GM19025 (cell line): ENCODE measurements around the gene MPPED2.
"Not testable (repeated sequence)": the region's sequence is repeated elsewhere in the genome, so short reads cannot be mapped to it uniquely, and the experiment has no call there.

ENCODE experiments used
- ATAC-seq: cut with Tn5 transposase; IDR thresholded peaks from one replicate; pipeline ENCODE4 v1.9.1; 2021; ENCODE audit warnings: mild to moderate bottlenecking, low read depth, moderate library complexity; ENCODE audit not compliant: unreplicated experiment

The MPPED2 gene

DNA sequence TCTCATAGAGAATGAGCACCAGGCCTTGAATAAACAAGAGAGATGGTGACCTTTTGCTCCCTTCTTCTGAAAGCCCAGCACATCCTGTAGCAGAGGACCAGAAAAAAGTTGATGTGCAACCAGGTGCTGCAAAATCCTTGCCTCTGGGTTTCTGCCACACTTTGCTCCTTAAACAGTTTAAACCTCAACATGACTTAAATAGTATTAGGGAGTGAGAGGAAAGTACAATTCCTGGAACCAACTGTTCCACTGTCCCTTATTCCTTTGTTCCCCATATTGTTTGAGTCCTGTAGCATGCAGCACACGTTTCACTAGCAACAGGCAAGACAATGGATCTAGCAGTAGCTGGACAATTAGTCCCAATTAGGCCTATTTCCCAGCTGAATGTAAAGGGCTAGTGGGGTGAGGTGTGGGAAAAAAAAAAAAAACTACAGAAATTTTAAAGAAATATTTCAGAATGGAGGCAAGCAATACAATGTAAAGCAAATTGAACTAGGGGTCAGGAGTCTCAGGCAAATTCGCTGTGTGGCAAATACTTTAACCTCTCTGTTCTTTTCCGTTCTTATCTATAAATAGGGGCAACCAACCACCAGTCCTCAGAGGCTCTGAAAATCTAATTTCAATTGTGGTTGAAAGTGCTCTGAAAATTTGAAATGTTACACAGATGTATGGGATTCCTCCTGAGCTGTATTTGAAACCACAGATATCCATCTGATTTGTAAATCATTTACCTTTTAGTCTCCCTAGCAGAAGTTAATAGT, 6.6 kb downstream of the MPPED2 start:
- no peak for ATAC-seq

DNA sequence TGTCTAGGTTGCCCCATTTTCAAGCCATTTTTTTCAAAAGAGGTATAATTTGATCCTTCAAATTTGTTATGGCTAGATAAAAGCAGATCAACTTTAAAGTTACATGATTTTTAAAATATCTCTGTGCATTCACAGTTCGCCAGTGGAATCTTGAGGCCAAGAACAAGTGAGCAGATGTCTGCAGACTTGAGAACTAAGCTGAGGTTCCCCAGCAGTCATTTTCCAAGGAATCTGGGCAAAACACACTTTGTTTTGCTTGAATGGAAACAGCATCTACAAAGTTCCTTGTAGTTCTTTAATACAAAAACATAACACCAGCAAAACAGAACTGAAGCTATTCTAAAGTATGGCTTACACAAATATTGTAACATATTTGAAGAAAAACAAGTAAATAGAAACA, 7.7 kb downstream of the MPPED2 start:
- no peak for ATAC-seq

DNA sequence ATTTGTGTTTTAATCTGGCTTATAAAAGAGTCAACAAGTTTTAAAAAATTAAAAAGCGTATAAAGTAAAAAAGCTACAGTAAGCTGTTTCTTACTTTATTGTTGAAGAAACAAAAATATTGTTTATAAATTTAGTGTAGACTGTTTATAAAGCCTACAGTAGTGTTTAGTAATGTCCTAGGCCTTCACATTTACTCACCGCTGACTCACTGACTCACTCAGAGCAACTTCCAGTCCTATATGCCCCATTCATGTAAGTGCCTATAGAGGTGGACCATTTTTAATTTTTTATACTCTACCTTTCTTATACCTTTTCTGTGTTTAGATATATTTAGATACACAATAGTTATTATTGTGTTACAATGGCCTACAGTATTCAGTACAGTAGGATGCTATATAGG, 12.2 kb downstream of the MPPED2 start:
- ATAC-seq, result no peak

DNA sequence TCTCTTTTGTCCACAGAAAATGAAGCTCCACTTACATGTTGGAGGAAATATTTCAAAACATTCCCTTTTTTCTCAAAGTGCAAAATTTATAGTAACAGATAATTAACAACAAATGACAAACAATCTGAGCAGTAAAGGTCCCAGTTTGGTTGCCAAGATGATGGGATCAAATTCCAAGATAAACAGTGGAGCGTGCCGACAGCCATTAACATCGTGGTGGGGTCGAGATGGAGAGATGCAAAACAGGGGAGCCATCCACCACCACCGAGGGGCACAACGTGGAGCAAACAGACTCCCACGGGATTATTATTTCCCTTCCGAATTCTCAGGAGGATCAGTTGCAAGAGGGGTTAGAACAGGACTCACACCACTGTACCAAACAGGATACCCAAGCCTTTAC, 17.2 kb downstream of the MPPED2 start:
- ATAC-seq, result no peak

DNA sequence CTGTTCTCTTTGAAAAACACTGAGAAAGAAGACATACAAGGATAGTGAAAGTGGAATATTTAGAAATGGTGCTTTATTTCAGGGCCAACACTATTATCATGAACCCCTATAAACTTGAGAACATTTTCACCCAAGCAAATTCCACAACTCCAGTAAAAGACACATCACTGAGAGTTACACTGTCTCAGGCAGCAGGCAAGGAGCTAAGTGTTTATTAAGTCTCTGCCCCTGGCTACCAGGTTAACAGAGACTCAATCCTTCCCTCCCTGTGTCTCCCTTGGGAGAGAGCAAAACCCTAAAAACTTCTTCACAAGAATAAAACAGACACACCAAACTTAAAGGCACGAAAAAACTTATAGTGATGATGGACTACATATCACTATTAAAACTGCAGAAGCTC, 18.5 kb downstream of the MPPED2 start:
- ATAC-seq, result no peak

DNA sequence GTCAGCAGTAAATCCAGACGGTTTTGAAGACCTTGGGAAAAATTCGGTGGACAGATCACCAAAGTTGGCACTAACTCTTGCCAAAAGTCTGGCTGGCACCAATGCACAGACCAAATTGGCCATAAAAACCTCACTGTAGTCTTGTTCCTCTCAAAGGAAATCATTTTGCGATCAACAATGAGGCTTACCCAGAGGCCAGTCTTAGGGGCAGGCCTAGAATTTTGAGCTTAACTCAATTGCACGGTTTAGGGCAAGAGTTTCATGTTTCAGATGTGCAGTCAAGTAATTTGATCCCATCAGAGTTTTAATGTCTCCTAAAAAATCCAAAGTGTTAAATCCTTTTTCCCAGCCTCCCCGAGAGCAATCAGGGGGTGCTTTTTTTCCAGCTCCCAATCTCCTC, 19.0 kb downstream of the MPPED2 start:
- ATAC-seq, result no peak

DNA sequence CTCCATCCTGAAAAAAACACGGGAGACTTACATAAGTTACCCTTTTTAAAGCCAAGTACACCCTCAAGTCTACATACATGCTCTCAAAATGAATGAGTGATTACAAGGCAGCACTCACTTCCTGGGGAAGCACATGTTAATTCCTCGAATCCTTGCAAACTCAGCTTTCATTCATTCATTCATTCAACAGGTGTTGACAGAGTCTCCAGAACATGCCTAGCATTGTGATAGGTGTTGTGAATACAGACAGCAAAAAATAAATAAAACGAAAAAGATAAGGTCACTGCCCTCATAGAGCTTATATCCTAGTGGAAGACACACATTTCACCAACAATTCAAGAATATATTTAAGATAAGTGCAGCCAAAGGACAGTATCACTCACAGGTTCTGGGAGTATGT, 19.7 kb downstream of the MPPED2 start:
- ATAC-seq, result no peak

DNA sequence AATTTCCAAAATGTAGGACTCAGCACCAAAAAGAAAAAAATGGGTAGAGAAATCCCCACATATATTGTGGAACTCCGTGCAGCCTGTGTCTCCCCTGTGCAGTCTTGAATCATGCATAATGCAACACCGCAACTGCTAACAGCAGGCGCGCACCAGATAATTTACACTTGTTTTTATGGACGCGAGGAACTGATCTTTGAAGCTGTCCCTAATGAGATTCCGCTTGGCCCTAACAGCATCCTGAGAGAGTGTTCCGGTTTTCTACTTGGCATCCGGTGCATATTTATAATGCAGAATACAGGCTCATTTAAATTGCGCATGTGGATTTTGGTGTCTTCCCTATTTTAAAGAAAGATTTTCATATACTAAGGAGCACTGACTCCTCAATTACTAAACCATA, 21.1 kb downstream of the MPPED2 start:
- ATAC-seq, result no peak

DNA sequence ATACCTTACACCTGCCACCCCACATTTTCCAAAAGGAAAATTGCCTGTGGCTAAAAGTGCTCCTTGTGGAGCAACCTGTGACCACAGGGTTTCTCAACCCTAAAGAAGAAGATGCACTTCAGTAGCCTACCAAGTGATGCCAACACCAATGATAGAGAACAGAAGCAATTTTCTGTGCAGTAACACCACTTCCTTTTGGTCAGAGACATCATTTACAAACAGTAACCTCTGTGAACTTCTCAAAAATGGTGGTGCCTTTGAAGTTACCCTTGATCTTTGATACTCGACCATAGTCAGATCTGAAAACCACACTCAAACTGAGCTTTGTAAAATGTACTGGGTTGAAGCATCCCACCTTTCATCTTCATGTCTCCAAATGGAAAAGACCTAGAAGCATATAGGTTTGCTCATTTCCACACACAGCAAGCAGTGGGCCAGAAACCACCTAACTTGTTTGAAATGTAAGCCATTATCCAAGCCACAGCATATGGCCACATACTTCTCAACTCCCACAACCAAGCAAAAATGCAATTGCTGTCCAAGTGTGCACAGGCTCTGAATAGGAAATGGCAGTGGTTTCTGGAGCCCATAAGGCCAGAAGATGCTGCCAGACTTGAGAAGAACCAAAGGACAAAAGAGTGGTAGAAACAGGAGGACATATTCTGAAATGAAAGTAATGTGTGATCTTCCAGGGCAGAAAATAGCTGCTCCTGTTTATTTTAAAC, 24.3 kb downstream of the MPPED2 start:
- no peak for ATAC-seq

DNA sequence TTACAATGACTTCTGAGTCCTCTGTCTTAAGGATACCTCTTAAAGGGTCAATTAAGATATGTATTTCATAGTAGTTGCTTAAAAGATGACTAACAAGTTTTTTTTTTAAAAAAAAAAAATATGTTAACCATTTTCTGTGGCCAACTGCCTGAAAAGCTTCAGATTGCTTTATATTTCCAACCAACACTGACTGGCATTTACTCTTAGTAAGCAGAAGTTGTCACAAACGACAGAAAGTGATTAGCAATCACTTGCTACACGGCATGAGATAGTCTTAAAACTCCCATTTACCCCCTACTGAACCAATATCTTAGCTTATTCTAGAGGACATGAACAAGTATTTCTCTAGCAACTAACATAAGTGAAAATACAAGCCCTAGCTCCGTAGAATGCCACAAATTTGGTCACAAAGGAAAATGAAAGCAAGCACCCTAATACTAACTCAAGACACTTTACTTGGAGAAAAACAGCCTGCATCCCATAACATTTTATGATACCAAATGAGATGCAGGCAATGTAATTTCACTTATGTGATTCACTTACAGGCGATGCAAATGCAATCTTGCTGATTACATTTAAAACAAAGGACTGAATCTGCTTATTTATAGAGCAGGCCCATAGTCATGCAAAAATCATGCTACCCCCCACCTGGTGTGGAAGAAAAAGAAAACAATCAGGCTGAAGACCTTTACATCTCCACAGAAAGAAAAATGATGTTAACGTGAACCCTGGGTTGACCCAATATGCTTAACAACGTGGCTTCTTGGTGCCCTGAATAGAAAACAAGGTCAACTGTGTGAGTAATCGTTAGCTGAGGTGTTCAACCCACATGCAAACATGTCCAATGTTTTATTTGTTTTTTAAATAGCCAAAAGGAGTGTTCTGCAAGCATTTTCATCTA, 25.7 kb downstream of the MPPED2 start:
- no peak for ATAC-seq

DNA sequence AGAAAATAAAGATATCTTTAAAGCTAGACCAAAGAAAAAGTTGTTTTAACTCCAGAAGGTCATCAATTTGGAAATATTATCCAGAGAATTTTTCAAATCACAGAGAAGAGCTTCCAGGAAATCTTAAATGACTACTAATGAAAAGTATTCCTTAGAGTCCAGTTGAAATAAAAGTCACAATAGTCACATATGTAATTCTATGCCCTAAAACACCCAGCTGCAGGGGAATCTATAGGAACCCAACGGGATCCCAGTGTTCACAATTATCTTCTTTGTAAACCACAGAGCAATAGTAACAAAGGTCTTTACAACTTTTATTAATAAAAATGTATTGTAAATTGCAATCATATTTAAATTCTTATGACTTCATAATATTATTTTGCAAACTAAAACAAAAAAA, 27.1 kb downstream of the MPPED2 start:
- no peak for ATAC-seq

DNA sequence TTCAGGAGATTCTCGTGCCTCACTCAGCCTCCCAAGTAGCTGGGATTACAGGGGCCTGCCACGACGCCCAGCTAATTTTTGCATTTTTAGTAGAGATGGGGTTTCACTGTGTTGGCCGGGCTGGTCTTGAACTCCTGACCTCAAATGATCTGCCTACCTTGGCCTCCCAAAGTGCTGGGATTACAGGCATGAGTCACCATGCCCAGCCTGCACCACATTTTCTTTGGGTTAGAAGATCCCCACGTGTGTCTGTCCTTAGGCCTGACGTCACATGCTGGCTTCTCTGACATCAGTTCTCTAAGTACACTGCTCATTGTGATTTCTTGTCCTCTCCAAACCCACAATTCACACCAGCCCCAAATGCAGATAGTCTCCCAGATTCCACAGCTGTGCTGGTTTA, 31.6 kb downstream of the MPPED2 start:
- not testable (repeated sequence) for ATAC-seq

DNA sequence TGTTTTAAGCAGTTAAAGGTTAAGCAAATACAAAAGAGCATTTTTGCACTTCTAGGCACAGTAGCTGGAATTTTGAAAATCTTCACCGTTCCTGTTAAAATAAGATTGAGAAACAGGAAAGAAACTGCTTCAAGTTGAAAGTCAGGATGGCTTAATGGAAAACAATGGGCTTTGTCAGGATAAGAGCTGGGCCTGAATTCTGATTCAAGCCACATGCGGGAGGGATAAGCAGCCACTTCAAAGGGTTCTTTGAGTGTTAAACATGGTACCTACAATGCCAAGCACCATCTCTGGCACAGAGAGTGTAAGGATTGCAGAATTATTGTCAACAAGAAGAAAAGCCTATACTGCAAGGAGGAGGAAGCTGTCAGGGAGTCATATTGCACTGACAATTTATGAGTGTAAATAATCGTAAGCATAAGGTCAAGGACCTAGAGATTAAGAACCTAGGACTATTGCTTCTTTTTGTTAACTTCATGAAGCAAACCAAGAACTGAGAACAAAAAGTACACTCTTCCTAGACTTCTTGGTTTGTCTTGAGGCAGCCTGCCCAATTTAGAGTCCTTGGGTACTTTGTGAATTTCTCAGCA, 32.5 kb downstream of the MPPED2 start:
- ATAC-seq, result no peak

DNA sequence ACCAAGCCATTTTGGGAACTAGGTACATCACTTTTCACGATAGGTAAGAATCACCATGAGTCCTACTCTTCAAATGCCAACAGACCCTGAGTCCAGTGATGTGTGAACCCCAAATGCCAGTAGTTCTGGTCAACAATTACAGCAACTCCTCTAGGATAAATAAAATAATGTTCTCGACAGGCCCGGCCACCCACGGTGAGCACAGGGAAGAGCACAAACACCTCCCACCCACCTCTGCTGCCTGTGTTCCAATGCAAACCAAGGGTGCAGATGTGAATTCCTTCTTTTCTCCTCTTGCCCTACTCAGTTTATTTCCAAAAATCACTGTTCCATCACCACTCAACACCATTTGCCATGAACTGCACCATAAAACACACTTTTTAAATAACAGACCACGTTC, 33.3 kb downstream of the MPPED2 start:
- no peak for ATAC-seq

DNA sequence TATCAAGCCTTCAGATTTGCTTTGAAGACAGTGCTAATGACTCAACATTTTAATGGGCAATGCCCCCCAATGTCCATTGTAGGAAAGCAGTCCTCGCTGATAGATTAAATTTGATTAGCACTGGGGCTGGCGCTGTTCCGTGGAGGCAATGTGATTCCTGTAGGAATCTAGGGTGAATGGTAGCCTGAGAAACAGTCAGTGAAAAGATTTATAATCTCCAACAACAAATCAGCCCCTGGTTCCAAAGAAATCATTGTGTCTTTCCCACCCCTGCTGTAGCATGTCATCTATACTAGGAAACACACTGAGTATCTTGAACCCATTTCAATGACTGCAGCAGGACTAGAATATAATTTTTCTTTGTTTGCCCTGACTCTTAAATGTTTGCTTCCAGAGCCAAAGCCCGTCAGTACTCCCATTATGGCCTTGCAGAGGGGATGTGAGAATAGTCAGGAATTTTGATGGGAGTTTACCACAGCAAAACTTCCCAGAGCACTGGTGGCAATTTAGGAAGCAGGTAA, 36.1 kb downstream of the MPPED2 start:
- ATAC-seq, result no peak

DNA sequence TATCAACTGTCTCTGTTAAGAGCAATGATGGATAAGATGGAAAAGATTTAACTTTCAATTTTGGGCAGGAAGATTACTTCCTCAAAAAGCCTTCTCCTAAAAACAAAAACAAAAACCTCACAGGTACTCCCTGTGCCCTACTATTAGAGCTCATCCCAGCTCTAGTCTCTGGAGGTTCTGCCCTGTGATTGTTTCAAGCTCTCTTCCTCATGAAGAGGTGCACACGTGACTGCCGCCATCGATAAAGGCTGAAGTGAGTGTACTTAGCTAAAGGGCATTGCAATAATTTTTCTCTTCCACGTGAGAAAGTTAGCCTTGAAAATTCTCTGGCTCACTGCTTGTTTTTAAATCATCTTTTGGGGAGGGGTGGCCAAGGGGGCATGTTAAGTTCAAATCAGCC, 36.6 kb downstream of the MPPED2 start:
- ATAC-seq, result no peak

DNA sequence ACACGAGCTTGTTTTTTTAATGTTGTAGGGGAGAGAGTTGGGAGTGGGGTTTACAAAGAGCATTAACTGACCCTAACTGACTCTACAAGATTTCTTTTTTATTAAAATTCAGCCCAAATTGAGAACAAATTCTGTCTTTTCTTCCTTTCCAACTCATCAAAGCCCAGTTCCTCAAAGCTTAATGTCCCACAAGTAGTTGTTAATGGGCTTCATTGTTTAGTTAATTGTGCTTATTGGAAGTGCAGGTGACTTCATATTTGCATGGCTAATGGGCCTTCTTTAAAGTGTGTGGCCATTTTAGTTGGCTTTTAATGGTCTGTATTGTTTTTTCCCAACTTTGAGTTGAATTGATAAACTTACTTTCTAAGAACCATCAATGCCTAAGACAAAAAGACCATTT, 39.8 kb downstream of the MPPED2 start:
- ATAC-seq, result no peak

DNA sequence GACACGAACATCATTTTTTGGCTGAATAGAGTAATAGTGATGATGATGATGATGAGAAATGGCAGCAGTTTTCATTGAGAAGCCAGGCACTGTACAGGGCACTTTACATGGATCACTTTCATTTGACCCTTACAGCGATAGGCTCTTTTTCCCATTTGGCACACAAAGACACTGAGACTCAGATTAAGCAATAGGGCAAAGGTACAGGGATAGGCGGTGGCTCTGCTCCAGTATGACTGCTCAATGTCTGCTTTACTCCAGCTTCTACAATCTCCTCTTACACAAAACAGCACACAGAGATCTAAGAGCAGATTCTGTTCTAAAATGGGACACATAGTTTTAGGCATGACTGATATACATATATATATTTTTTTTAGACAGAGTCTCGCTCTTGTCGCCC, 40.6 kb downstream of the MPPED2 start:
- ATAC-seq, result no peak

DNA sequence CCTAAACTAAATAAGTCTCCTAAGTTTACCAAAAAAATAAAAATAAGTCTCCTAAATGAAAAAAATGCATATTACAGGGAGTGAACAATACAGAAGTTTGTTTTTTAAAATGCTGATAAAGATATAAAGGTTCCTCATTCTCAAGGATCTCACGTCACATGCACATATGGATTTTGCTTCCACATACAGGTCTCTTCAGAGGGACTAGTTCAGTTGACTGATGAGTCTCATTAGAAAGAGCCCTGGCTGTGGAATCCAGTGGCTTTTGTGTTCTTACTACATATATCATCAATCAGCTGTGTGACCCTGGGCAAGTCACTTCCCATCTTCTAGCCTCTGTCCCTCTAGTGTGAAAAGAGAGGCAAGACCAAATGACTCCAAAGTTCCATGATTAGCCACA, 43.1 kb downstream of the MPPED2 start:
- ATAC-seq, result no peak

DNA sequence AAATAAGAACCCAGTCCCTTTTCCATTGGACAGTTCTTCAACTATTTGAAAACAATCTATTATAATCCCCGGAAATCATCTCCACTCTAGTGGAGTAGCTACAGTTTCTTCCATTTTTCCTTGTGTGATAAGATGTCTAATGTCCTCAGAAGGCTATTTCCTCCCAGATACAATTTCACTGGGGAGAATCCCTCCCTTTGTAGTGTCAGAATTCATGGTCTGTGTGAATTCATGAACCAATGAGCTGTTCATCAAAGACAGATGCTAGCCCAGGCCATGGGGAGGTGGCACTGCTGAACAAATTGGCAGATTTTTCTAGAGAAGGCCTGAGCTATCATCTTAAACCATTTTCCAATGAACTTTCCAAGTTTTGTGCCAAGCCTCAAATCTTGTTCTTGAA, 45.4 kb downstream of the MPPED2 start:
- ATAC-seq, result no peak

DNA sequence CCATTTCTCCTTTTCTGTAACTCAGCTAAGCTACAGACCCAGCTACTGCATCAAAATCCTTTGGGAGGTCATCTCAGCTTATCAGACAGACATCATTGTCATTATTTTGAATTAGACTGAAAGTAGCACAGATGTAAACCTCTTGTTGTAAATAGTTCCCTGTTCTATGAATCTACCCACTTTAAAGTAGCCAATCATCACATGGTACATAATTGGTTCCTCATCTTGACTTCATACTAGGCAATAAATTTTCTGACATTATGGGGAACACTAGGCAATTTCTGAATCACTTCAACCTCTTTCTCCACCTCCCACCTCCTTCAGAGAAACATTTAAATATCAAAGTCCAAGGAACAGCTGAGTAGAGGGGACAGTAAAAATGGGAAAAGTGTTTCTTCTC, 47.9 kb downstream of the MPPED2 start:
- ATAC-seq, result no peak
